A549 treated with dexamethasone at 1 μM for 4 hours (cell line): ENCODE results near the gene IL17RE. TPM values are rescaled to one million over a fixed set of nuclear protein-coding genes. Genes with fewer than 3 reads are reported as not detected.

Experiments
- total RNA-seq: library from RNA; stranded (reverse); fragments of 200-300 nt; extraction: Qiagen RNA extraction; gene quantifications from 5 replicates; pipeline ENCODE4 v1.2.3, GENCODE V29; 2022

The IL17RE gene, protein sequence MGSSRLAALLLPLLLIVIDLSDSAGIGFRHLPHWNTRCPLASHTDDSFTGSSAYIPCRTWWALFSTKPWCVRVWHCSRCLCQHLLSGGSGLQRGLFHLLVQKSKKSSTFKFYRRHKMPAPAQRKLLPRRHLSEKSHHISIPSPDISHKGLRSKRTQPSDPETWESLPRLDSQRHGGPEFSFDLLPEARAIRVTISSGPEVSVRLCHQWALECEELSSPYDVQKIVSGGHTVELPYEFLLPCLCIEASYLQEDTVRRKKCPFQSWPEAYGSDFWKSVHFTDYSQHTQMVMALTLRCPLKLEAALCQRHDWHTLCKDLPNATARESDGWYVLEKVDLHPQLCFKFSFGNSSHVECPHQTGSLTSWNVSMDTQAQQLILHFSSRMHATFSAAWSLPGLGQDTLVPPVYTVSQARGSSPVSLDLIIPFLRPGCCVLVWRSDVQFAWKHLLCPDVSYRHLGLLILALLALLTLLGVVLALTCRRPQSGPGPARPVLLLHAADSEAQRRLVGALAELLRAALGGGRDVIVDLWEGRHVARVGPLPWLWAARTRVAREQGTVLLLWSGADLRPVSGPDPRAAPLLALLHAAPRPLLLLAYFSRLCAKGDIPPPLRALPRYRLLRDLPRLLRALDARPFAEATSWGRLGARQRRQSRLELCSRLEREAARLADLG
- total RNA-seq = 0.88 to 1.7 TPM (median 1.5 TPM) in 5 replicates

DNA sequence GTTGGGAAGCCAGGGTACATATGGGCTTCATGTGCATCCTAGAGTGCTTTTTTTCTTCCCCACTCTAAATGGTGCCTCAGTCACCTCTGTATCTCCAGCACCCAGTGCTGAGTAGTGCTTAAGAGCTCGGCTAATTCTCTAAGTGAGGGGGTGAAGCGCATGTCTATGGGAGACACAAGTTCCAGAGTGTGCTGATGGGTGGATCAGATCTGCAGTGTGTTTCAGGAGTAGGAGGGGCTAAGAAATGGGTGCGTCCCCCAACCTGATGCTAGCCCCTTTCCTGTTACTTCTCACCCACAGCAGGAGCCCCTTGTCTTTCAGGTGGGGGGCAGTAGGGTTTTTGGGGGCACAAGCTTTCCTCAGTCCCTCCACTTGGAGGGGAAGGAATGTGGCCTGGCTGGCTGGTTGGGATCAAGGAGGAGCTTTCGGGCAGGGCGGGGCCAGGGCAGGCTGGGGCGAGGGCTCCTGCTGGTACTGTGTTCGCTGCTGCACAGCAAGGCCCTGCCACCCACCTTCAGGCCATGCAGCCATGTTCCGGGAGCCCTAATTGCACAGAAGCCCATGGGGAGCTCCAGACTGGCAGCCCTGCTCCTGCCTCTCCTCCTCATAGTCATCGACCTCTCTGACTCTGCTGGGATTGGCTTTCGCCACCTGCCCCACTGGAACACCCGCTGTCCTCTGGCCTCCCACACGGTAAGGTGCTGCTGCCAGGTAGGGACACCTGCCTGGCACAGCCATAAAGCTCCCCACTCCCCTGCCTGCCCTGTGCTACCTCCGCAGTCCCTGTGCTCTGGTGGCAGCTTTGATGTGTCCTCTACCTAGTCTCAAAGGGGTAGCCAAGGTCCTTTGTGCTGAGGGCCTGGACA is at the start of gene IL17RE:
Gene IL17RE, plus strand, starts transcription at position 477 of the 866 bp plus-strand sequence. Its CDS starts 85 bp downstream, at position 562.

GRCh38 chr3:9879830-9880549 is 22.7 kb upstream of the IL17RE start, which contains the start of gene CIDEC:
Gene CIDEC (minus strand): TSS chr3:9880253. CDS start chr3:9878486, 1,767 bp downstream.

GRCh38 chr3:9890249-9891071 is 12.2 kb upstream of the IL17RE start, which contains the start of gene JAGN1:
Gene JAGN1 (plus strand): TSS chr3:9890610. CDS start chr3:9890723, 113 bp downstream.

DNA sequence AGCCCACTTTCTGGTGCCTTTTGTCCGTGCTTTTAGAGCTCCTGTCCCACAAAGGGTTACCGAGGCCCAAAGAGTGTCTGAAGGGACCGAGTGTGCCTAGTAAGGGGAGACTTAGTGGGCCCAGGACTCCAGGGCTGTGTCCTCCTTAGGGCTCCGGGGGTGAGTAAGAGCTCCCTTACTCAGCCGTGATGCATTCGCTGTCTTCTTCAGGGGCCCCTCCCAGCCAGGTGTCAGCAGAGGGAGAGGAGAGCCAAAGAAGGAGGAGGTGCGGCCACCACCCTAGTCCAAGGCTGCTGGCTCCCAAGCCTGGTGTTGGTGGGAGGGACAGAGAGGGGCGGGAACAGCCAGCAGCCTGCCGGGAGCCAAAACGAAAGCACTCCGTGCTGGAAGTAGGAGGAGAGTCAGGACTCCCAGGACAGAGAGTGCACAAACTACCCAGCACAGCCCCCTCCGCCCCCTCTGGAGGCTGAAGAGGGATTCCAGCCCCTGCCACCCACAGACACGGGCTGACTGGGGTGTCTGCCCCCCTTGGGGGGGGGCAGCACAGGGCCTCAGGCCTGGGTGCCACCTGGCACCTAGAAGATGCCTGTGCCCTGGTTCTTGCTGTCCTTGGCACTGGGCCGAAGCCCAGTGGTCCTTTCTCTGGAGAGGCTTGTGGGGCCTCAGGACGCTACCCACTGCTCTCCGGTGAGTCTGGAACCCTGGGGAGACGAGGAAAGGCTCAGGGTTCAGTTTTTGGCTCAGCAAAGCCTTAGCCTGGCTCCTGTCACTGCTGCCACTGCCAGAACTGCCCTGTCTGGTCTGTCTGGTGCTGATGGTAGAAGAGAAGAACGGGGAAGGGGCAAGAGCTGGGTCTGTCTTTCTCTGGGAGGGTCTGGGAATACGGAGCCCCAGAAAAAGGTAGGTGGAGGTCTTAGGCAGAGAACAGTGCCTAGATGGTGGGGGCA is 14.4 kb downstream of the IL17RE start, which contains the start of gene IL17RC:
Gene IL17RC, plus strand, starts transcription at position 365 of the 947 bp plus-strand sequence. Its CDS starts 218 bp downstream, at position 583.

GRCh38 chr3:9933561-9934234 is 31.1 kb downstream of the IL17RE start, which contains the start of gene CRELD1:
Gene CRELD1 (plus strand): TSS chr3:9933834. CDS start chr3:9934439, 605 bp downstream.

GRCh38 chr3:9951962-9952805 is 49.5 kb downstream of the IL17RE start, which contains the start of gene PRRT3:
Gene PRRT3 (minus strand): TSS chr3:9952408. CDS start chr3:9950115, 2,293 bp downstream.

Other genes starting within 250 kb of the IL17RE start
- gene CPNE9, start 199.0 kb upstream of the IL17RE start, total RNA-seq = 0.05 to 0.25 TPM (median 0.14 TPM) in 4 of 5 replicates, not detected in the other
- gene BRPF1, start 171.1 kb upstream of the IL17RE start, total RNA-seq = 13.1 to 19.7 TPM (median 19.2 TPM) in 5 replicates
- gene OGG1, start 152.9 kb upstream of the IL17RE start, total RNA-seq = 14.4 to 18.5 TPM (median 17.8 TPM) in 5 replicates
- gene CAMK1, start 132.9 kb upstream of the IL17RE start, total RNA-seq = 14.0 to 17.7 TPM (median 16.9 TPM) in 5 replicates
- 55.8 to 64.5 TPM (median 61.7 TPM) in 5 replicates for gene TADA3, start 110.4 kb upstream of the IL17RE start, total RNA-seq
- 157 to 244 TPM (median 171 TPM) in 5 replicates for gene ARPC4, start 109.8 kb upstream of the IL17RE start, total RNA-seq
- gene TTLL3, start 92.6 kb upstream of the IL17RE start, total RNA-seq = 4.7 to 6.7 TPM (median 6.5 TPM) in 5 replicates
- 49.4 to 60.8 TPM (median 58.3 TPM) in 5 replicates for gene RPUSD3, start 58.8 kb upstream of the IL17RE start, total RNA-seq
- 75.0 to 96.1 TPM (median 82.6 TPM) in 5 replicates for gene CIDEC, start 22.6 kb upstream of the IL17RE start, total RNA-seq
- gene JAGN1, start 12.2 kb upstream of the IL17RE start, total RNA-seq = 85.1 to 101 TPM (median 91.0 TPM) in 5 replicates
- gene IL17RC, start 14.2 kb downstream of the IL17RE start, total RNA-seq = 26.8 to 35.6 TPM (median 28.7 TPM) in 5 replicates
- gene CRELD1, start 31.0 kb downstream of the IL17RE start, total RNA-seq = 10.1 to 15.5 TPM (median 13.5 TPM) in 5 replicates
- gene PRRT3, start 49.6 kb downstream of the IL17RE start, total RNA-seq = 1.2 to 1.9 TPM (median 1.7 TPM) in 5 replicates
- gene EMC3, start 84.0 kb downstream of the IL17RE start, total RNA-seq = 104 to 143 TPM (median 110 TPM) in 5 replicates
- gene FANCD2, start 123.6 kb downstream of the IL17RE start, total RNA-seq = 18.3 to 21.7 TPM (median 20.2 TPM) in 5 replicates
- gene FANCD2OS, start 205.4 kb downstream of the IL17RE start, total RNA-seq = not detected in 5 replicates
- 161 to 190 TPM (median 165 TPM) in 5 replicates for gene BRK1, start 212.8 kb downstream of the IL17RE start, total RNA-seq
- gene VHL, start 238.9 kb downstream of the IL17RE start, total RNA-seq = 24.2 to 35.5 TPM (median 32.5 TPM) in 5 replicates